HepG2 (cell line): ENCODE results near the gene POMGNT2. TPM values are rescaled to one million over a fixed set of nuclear protein-coding genes. Genes with fewer than 3 reads are reported as not detected.

Source experiments
- ATAC-seq: fragments of 200-7000 bp; cut with Tn5 transposase; 3 replicates; pipeline ENCODE4 v1.9.1; 2020; ENCODE audit warnings: mild to moderate bottlenecking, moderate library complexity
- BruUV-seq: library from RNA; stranded (reverse); fragments of 400-500 nt; replicated peaks from 2 replicates; lab custom pipeline; 2021; lab: Mats Ljungman, UMichigan
- CTCF ChIA-PET: fragments of 300-600 bp; formaldehyde crosslinking; extraction: SDS; loops from one replicate; lab custom pipeline; 2021; ENCODE audit warnings: low total read pairs, inconsistent platforms, low intra/inter-chr PET ratio; lab: Yijun Ruan, JAX
- POLR2A ChIA-PET: fragments of 350-600 bp; sonication (Branson Sonifier 250); formaldehyde crosslinking; loops from one replicate; lab custom pipeline; 2020; ENCODE audit warnings: antibody characterized with exemption, inconsistent platforms; lab: Yijun Ruan, JAX
- DNase-seq: peaks from one replicate; pipeline ENCODE4 v3.0.0-alpha.2; 2015; ENCODE audit warnings: low spot score
- FAIRE-seq: peaks from 3 replicates; lab custom pipeline; 2011; peaks lifted over from hg19 to GRCh38; lab: Jason Lieb, UNC
- H2AFZ ChIP-seq: one replicate; pipeline ENCODE4 v1.6.1; 2011; ENCODE audit warnings: low read length, inconsistent platforms
- H3K27ac ChIP-seq: fragments of 300-600 bp; 3 replicates; pipeline ENCODE4 v1.8.0; 2011; ENCODE audit warnings: mixed run types, mild to moderate bottlenecking, mixed read lengths, low read length, inconsistent platforms; ENCODE audit not compliant: insufficient read depth; ENCODE audit errors: extremely low read length
- H3K27me3 ChIP-seq, 2 experiments: fragments of 200-600 bp in 1 of 2; 2 replicates in 1 of 2; 3 replicates in 1 of 2; pipeline versions ENCODE4 v1.6.0 to v1.8.0; 2011; ENCODE audit warnings: low read length in 2 of 2, mild to moderate bottlenecking in 2 of 2, moderate library complexity in 2 of 2, inconsistent platforms in 1 of 2; ENCODE audit not compliant: insufficient read depth in 2 of 2, control insufficient read depth in 1 of 2
- H3K36me3 ChIP-seq, 2 experiments: fragments of 200-600 bp in 1 of 2; replicated peaks in 1 of 2; 2 replicates in 1 of 2; 3 replicates in 1 of 2; pipeline versions ENCODE4 v1.5.1 to v1.8.0; 2011; ENCODE audit warnings: low read length in 2 of 2, inconsistent platforms in 1 of 2; ENCODE audit not compliant: insufficient read depth in 2 of 2, control insufficient read depth in 1 of 2
- H3K4me1 ChIP-seq: 2 replicates; pipeline ENCODE4 v1.5.1; 2012; ENCODE audit warnings: low read length, inconsistent platforms; ENCODE audit not compliant: insufficient read depth
- H3K4me2 ChIP-seq: 2 replicates; pipeline ENCODE4 v1.6.0; 2011; ENCODE audit warnings: low read depth, low read length, inconsistent platforms
- H3K4me3 ChIP-seq, 3 experiments: fragments of 200-600 bp in 1 of 3; sonication (generic), shearing (Covaris generic) in 1 of 3; replicated peaks in 1 of 3; 2 replicates each; pipeline ENCODE4 v1.5.1; 2011 to 2016; ENCODE audit warnings: low read length in 3 of 3, inconsistent platforms in 2 of 3, low read depth in 2 of 3, mild to moderate bottlenecking in 2 of 3, control low read depth in 1 of 3, mixed read lengths in 1 of 3; ENCODE audit not compliant: insufficient read depth in 1 of 3
- H3K79me2 ChIP-seq: one replicate; pipeline ENCODE4 v1.6.1; 2011; ENCODE audit warnings: low read length, inconsistent platforms; ENCODE audit not compliant: insufficient read depth
- H3K9ac ChIP-seq: 2 replicates; pipeline ENCODE4 v1.6.0; 2011; ENCODE audit warnings: mild to moderate bottlenecking, low read depth, low read length, inconsistent platforms; ENCODE audit not compliant: insufficient read depth
- H3K9me3 ChIP-seq: 2 replicates; pipeline ENCODE4 v1.5.1; 2012; ENCODE audit warnings: mild to moderate bottlenecking, low read length
- H4K20me1 ChIP-seq: 2 replicates; pipeline ENCODE4 v1.6.0; 2011; ENCODE audit warnings: inconsistent platforms, mild to moderate bottlenecking, low read length, moderate library complexity; ENCODE audit not compliant: insufficient read depth
- BRD4 ChIP-seq: sonication (generic); formaldehyde crosslinking; IDR thresholded peaks from 2 replicates; pipeline ENCODE4 v1.4.0; 2020; ENCODE audit warnings: missing genetic modification reagents
- CCDC6 ChIP-seq: sonication (generic); formaldehyde crosslinking; IDR thresholded peaks from 2 replicates; pipeline ENCODE4 v1.8.1; 2022; ENCODE audit warnings: mild to moderate bottlenecking, missing genetic modification reagents, moderate library complexity
- EHMT2 ChIP-seq: fragments of 200-600 bp; sonication (generic); IDR thresholded peaks from 2 replicates; pipeline ENCODE4 v1.7.0; 2017; ENCODE audit warnings: antibody characterized with exemption, low read depth, low read length, borderline replicate concordance
- RFX5 ChIP-seq: IDR thresholded peaks from 2 replicates; pipeline ENCODE4 v1.6.1; 2011; ENCODE audit warnings: low read depth, low read length, improper control_type of control experiment
- ZNF510 ChIP-seq: sonication (generic); formaldehyde crosslinking; IDR thresholded peaks from 2 replicates; pipeline ENCODE4 v1.4.0; 2020; ENCODE audit warnings: low read depth, mild to moderate bottlenecking, missing genetic modification reagents
- ZNF547 ChIP-seq: sonication (generic); formaldehyde crosslinking; IDR thresholded peaks from 2 replicates; pipeline ENCODE4 v1.5.1; 2020; ENCODE audit warnings: mild to moderate bottlenecking, missing genetic modification reagents
- ZNF615 ChIP-seq: sonication (generic); formaldehyde crosslinking; IDR thresholded peaks from 2 replicates; pipeline ENCODE4 v1.5.0; 2020; ENCODE audit warnings: mild to moderate bottlenecking, missing genetic modification reagents, borderline replicate concordance
- WGBS: methylation state at CpG from one replicate; pipeline ENCODE4 v1.1.6; 2017; ENCODE audit warnings: low lambda C conversion rate; 5-methylcytosine and 5-hydroxymethylcytosine counted together
- in situ Hi-C: cut with HindIII; loops from 2 replicates; pipeline ENCODE4 v1.10.0; 2017; ENCODE audit warnings: low pct_unique_long_range_greater_than_20kb; ENCODE audit not compliant: extremely low pct_ligation_motif_present
- intact Hi-C: fragments of 100-400 bp; cut with micrococcal nuclease; formaldehyde crosslinking; loops from one replicate; pipeline ENCODE4 v1.10.0; 2022; ENCODE audit not compliant: unreplicated experiment
- polyA plus RNA-seq, 8 experiments: library from polyadenylated mRNA; depleted of rRNA in 3 of 8; stranded (reverse) in 7 of 8; unstranded in 1 of 8; fragments of >200 nt; fragmentation: Illumina TruSeq in 4 of 8; extraction: Trizol in 4 of 8; gene quantifications; 2 replicates each; pipeline versions ENCODE4 v1.2.1 to v1.2.3, GENCODE V29; 2011 to 2016; ENCODE audit warnings: low read depth in 4 of 8, missing spikeins in 1 of 8, mixed read lengths in 1 of 8; ENCODE audit not compliant: insufficient read depth in 1 of 8
- total RNA-seq, 5 experiments: library from RNA; depleted of rRNA; stranded (reverse); fragments of >200 nt; fragmentation: Illumina TruSeq; extraction: Trizol; gene quantifications; 2 replicates each; pipeline ENCODE4 v1.2.3, GENCODE V29; 2016; ENCODE audit warnings: low read depth in 1 of 5
- TF ChIP-seq, protein P1 (sequence below): sonication (generic); formaldehyde crosslinking; IDR thresholded peaks from 2 replicates; pipeline ENCODE4 v1.5.0; 2020; ENCODE audit warnings: mild to moderate bottlenecking, missing genetic modification reagents, borderline replicate concordance
- TF ChIP-seq, protein P2 (sequence below): sonication (generic); IDR thresholded peaks from 2 replicates; pipeline ENCODE4 v1.6.1; 2016; ENCODE audit warnings: low read depth, borderline replicate concordance
- TF ChIP-seq, protein P3 (sequence below): sonication (generic); formaldehyde crosslinking; IDR thresholded peaks from 2 replicates; pipeline ENCODE4 v1.5.0; 2020; ENCODE audit warnings: mild to moderate bottlenecking, low read depth, missing genetic modification reagents, borderline replicate concordance

POMGNT2 gene
- total and polyA plus RNA-seq, 2 of the 13 experiments (the other 11 are each of a cell fraction or from before 2014, with no cell fraction given), result 10.5 to 12.4 TPM

DNA sequence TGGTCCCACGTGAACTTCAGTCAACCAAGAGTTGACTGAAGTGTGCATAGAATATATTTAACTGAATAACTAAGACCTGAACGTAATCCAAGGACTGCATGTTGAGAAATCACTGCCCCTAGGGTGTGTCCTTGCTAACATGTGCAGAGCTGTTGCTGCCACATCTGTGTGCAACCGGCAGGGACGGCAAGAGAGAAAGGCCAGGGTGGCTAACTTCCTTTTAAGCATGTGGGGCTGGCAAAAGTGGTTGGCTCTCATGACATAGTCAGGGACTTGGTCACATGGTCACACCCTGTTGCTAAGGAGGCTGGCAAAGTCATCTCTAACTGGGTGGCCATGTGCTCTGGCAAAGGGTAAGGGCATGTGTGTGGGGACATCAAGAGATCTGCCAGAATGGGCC lies 74.4 kb downstream of the POMGNT2 start:
- no peaks in the 10 kb centered on the region for H3K79me2 ChIP-seq
- TF ChIP-seq, protein P1, sequence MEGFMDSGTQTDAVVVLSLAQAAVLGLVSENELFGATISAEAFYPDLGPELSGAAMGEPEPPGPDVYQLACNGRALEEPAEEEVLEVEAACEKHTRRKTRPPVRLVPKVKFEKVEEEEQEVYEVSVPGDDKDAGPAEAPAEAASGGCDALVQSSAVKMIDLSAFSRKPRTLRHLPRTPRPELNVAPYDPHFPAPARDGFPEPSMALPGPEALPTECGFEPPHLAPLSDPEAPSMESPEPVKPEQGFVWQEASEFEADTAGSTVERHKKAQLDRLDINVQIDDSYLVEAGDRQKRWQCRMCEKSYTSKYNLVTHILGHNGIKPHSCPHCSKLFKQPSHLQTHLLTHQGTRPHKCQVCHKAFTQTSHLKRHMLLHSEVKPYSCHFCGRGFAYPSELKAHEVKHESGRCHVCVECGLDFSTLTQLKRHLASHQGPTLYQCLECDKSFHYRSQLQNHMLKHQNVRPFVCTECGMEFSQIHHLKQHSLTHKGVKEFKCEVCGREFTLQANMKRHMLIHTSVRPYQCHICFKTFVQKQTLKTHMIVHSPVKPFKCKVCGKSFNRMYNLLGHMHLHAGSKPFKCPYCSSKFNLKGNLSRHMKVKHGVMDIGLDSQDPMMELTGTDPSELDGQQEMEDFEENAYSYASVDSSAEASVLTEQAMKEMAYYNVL (CRISPR knock-in tag), result no peak
- TF ChIP-seq EHMT2, result no peak
- TF ChIP-seq ZNF615 (CRISPR knock-in tag), result no peak
- no peak for TF ChIP-seq BRD4 (CRISPR knock-in tag)
- TF ChIP-seq RFX5, result no peak
- TF ChIP-seq, protein P2, sequence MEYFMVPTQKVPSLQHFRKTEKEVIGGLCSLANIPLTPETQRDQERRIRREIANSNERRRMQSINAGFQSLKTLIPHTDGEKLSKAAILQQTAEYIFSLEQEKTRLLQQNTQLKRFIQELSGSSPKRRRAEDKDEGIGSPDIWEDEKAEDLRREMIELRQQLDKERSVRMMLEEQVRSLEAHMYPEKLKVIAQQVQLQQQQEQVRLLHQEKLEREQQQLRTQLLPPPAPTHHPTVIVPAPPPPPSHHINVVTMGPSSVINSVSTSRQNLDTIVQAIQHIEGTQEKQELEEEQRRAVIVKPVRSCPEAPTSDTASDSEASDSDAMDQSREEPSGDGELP, result no peak
- TF ChIP-seq CCDC6 (CRISPR knock-in tag), result no peak
- TF ChIP-seq ZNF510, result no peak
- TF ChIP-seq ZNF547 (CRISPR knock-in tag), result no peak
- TF ChIP-seq, protein P3, sequence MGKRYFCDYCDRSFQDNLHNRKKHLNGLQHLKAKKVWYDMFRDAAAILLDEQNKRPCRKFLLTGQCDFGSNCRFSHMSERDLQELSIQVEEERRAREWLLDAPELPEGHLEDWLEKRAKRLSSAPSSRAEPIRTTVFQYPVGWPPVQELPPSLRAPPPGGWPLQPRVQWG (CRISPR knock-in tag), result no peak
- TF ChIP-seq, all 625 proteins: peak for 0
- no peak overlapping the region for H3K27ac ChIP-seq
- ATAC-seq (no peak), FAIRE-seq (no peak), DNase-seq (no peak)
- H3K4me2 ChIP-seq, result no peak overlapping the region
- ChIA-PET CTCF (no interaction called here), POLR2A (no interaction called here)
- H4K20me1 ChIP-seq, result no peaks in the 10 kb centered on the region
- no peak overlapping the region for H3K4me3 ChIP-seq
- no peaks in the 10 kb centered on the region for H3K9me3 ChIP-seq
- no TSS peak for BruUV-seq
- peaks cover 2% of the 10 kb centered on the region in 2 experiments; a peak in 3 of 5 replicates for H3K27me3 ChIP-seq
- H3K9ac ChIP-seq, result no peak overlapping the region
- no peak overlapping the region for H2AFZ ChIP-seq
- peaks cover 5% of the 10 kb centered on the region for H3K4me1 ChIP-seq
- in situ Hi-C loops (no loop called here), intact Hi-C loops (no loop called here)
- 20% methylated on average over 4 of the region's 4 CpGs for WGBS
- H3K36me3 ChIP-seq, result no peaks in the 10 kb centered on the region
